NB4 (cell line): Measurements from ENCODE around the gene EMB.

Experiments used
- CTCF ChIP-seq: IDR thresholded peaks from one replicate; pipeline ENCODE4 v1.5.1; 2012; ENCODE audit warnings: low read depth, low read length
- MAX ChIP-seq: IDR thresholded peaks from 2 replicates; pipeline ENCODE4 v1.6.1; 2011; ENCODE audit warnings: low read depth, low read length
- MYC ChIP-seq: IDR thresholded peaks from 2 replicates; pipeline ENCODE4 v1.6.1; 2011; ENCODE audit warnings: low read depth, low read length

DNA sequence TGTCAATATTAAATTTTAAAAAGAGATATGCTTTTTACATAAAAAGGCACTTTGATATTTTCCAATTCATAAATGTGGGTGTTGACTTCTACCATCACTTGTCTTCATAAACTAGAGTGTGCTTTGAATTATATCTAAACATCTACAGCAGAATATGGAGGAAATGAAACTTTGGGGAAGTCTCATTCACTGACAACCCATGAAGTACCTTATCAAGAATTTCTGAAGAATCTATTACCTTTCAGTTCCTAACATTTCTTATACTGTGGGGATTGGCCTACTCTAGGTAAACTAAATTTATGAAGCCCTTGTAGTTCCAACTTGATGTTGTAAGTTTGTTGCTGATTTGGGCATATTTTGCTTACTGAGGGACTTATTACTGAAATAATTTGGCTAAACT is 81.9 kb downstream of the EMB start:
- TF ChIP-seq CTCF (no peak), MAX (no peak), MYC (no peak)
